ENCODE data around the gene SLIT2. TPM values are rescaled to one million over a fixed set of nuclear protein-coding genes. Genes with fewer than 3 reads are reported as not detected.
A peak's percentile ranks its signal among the peaks of the same experiment; 100 is the strongest.

Gene SLIT2
- total and polyA plus RNA-seq, 2 donors (not counting 1 experiment from before 2014, with no cell fraction given), result not detected

GRCh38 chr4:20251031-20251795 lies 492 bp upstream of the SLIT2 start:
- H3K27ac Mint-ChIP-seq, result no peak overlapping the region
- peaks cover 22% of the 10 kb centered on the region for H3K4me1 Mint-ChIP-seq
- peaks cover 42% of the 10 kb centered on the region for H3K27me3 Mint-ChIP-seq
- H3K9me3 Mint-ChIP-seq (ENCODE audit: insufficient read depth), result no peaks in the 10 kb centered on the region
- ChIA-PET POLR2A (no interaction called here), CTCF (no interaction called here)
- WGBS (ENCODE audit: insufficient coverage), result 3% methylated on average over 31 of the region's 35 CpGs
- Histone ChIP-seq H3K27me3 (replicated peaks in 1 of 4; ENCODE audit: control extremely low read depth in 1 of 4, control insufficient read depth in 3 of 4, insufficient read depth in 4 of 4, low read length in 3 of 4) (peaks cover 0 to 37% (median 18%) of the 10 kb centered on the region in 4 experiments), H3K9me3 (ENCODE audit: control extremely low read depth in 1 of 3, control insufficient read depth in 2 of 3, insufficient read depth in 1 of 3, low read length in 2 of 3) (peaks cover 0 to 21% (median 0%) of the 10 kb centered on the region in 3 donors), H3K4me1 (ENCODE audit: control insufficient read depth in 2 of 2, insufficient read depth in 2 of 2, low read length in 2 of 2) (peaks cover 12 to 14% of the 10 kb centered on the region in 2 donors), H3K27ac (ENCODE audit: low read length in 2 of 2) (no peak overlapping the region), H4K20me1 (ENCODE audit: control insufficient read depth, insufficient read depth, low read length, poor library complexity, severe bottlenecking) (no peaks in the 10 kb centered on the region), H3K79me2 (ENCODE audit: control insufficient read depth, insufficient read depth, low read length) (no peaks in the 10 kb centered on the region), H3K4me3 (ENCODE audit: control extremely low read depth in 1 of 5, extremely low read depth in 1 of 5, insufficient read depth in 1 of 5, low read depth in 2 of 5, low read length in 4 of 5) (no peak overlapping the region), H3K4me2 (replicated peaks; ENCODE audit: low read depth, low read length, poor library complexity, severe bottlenecking) (peak overlapping the region; percentile 62), H3K9ac (ENCODE audit: low read length) (no peak overlapping the region), H3K36me3 (replicated peaks in 1 of 2; ENCODE audit: control extremely low read depth in 1 of 2, control insufficient read depth in 1 of 2, extremely low read depth in 1 of 2, insufficient read depth in 2 of 2, low read length in 1 of 2) (no peaks in the 10 kb centered on the region), H2AFZ (ENCODE audit: insufficient read depth, low read depth, low read length, poor library complexity, severe bottlenecking) (peak overlapping the region; percentile 42)
- no peak for ATAC-seq (ENCODE audit: low read depth)
- TF ChIP-seq EZH2 (IDR thresholded peaks at IDR 0.05; ENCODE audit: borderline replicate concordance, insufficient read depth, low read depth, low read length, poor library complexity, severe bottlenecking) (no peak), CTCF (IDR thresholded peaks at IDR 0.05) (no peak)
- peak overlapping the region; percentile 71 for H3K4me3 Mint-ChIP-seq
- intact Hi-C loops (cut with micrococcal nuclease), result no loop called here
- DNase-seq, result peak; percentile 2

- intact Hi-C loops (cut with micrococcal nuclease), result no loop called here
- peaks cover 22% of the 10 kb centered on the region for H3K4me1 Mint-ChIP-seq
- Histone ChIP-seq H3K27me3 (replicated peaks in 1 of 4; ENCODE audit: control extremely low read depth in 1 of 4, control insufficient read depth in 3 of 4, insufficient read depth in 4 of 4, low read length in 3 of 4) (peaks cover 0 to 37% (median 18%) of the 10 kb centered on the region in 4 experiments), H3K79me2 (ENCODE audit: control insufficient read depth, insufficient read depth, low read length) (no peaks in the 10 kb centered on the region), H3K9me3 (ENCODE audit: control extremely low read depth in 1 of 3, control insufficient read depth in 2 of 3, insufficient read depth in 1 of 3, low read length in 2 of 3) (peaks cover 0 to 21% (median 0%) of the 10 kb centered on the region in 3 donors), H2AFZ (ENCODE audit: insufficient read depth, low read depth, low read length, poor library complexity, severe bottlenecking) (peak overlapping the region; percentile 42), H3K4me3 (ENCODE audit: control extremely low read depth in 1 of 5, extremely low read depth in 1 of 5, insufficient read depth in 1 of 5, low read depth in 2 of 5, low read length in 4 of 5) (no peak overlapping the region), H3K9ac (ENCODE audit: low read length) (no peak overlapping the region), H4K20me1 (ENCODE audit: control insufficient read depth, insufficient read depth, low read length, poor library complexity, severe bottlenecking) (no peaks in the 10 kb centered on the region), H3K27ac (ENCODE audit: low read length in 2 of 2) (no peak overlapping the region), H3K36me3 (replicated peaks in 1 of 2; ENCODE audit: control extremely low read depth in 1 of 2, control insufficient read depth in 1 of 2, extremely low read depth in 1 of 2, insufficient read depth in 2 of 2, low read length in 1 of 2) (no peaks in the 10 kb centered on the region), H3K4me1 (ENCODE audit: control insufficient read depth in 2 of 2, insufficient read depth in 2 of 2, low read length in 2 of 2) (peaks cover 12 to 14% of the 10 kb centered on the region in 2 donors), H3K4me2 (replicated peaks; ENCODE audit: low read depth, low read length, poor library complexity, severe bottlenecking) (peak overlapping the region; percentile 62)
- H3K9me3 Mint-ChIP-seq (ENCODE audit: insufficient read depth), result no peaks in the 10 kb centered on the region
- DNase-seq (peak; percentile 5), ATAC-seq (ENCODE audit: low read depth) (no peak)
- H3K27ac Mint-ChIP-seq, result no peak overlapping the region
- ChIA-PET CTCF (no interaction called here), POLR2A (no interaction called here)
- H3K4me3 Mint-ChIP-seq, result peak overlapping the region; percentile 59
- 10% methylated on average over 55 of the region's 55 CpGs for WGBS (ENCODE audit: insufficient coverage)
- no peak for TF ChIP-seq EZH2 (IDR thresholded peaks at IDR 0.05; ENCODE audit: borderline replicate concordance, insufficient read depth, low read depth, low read length, poor library complexity, severe bottlenecking)
- TF ChIP-seq CTCF (IDR thresholded peaks at IDR 0.05), result no peak
- H3K27me3 Mint-ChIP-seq, result peaks cover 48% of the 10 kb centered on the region
Observed at GRCh38 chr4:20252656-20253282, 1.1 kb downstream of the SLIT2 start.

Data from B cell (primary cell).